ENCODE measurements around the gene TAPBPL.
"Not testable (repeated sequence)": the region's sequence is repeated elsewhere in the genome, so short reads cannot be mapped to it uniquely, and the experiment has no call there.

The TAPBPL gene

DNA sequence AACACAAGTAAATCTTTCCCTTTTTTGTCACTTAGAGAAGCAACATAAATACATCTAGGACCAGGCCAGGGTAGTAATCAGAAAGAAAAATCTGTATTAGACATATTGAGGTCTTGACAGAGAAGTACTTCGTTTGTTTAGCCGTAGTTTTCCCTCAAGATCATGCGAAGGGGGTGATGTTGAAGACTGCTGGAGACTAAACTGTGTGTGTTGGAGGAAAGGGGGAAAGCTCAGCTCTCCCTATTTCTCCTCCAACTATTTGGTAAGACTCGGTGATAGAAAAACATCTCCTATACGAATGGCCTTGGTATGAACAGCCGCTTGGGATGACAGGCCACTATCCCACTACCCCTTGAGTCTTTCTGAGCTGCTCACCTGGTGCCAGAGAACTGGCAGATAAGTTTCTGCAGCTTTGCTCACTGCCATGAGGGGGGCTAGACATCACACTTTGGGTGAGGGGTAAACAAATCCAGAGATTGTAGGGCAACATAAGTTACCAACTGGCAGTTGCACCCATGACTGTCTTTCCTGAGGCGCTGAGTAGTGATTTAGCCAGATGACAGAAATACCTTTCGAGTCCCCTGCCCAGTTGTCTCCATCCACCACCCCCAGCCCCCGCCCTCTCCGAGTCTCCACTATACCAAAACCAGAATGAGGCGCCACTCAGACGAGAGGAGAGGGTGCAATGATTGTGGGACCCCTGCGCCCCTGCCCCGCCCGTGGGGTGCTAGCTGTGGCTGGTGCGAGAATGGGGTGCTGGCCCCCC, 17.9 kb downstream of the TAPBPL start:
- H3K4me3 ChIP-seq (ENCODE audit: low read depth in 1 of 5, low read length in 5 of 5): peak overlapping the region; percentile 70 to 91 (median 82)
- peak overlapping the region in 4 of 5 donors; percentile 40 to 84 (median 69) for H3K9ac ChIP-seq (ENCODE audit: low read length in 5 of 5)
- peak overlapping the region; percentile 55 for H3K27ac ChIP-seq (ENCODE audit: low read depth, low read length)
- no peaks in the 10 kb centered on the region for H3K27me3 ChIP-seq (ENCODE audit: control insufficient read depth in 5 of 5, insufficient read depth in 4 of 5, low read length in 5 of 5)
- peaks cover 4 to 23% (median 19%) of the 10 kb centered on the region in 5 donors for H3K4me1 ChIP-seq (ENCODE audit: control insufficient read depth in 5 of 5, insufficient read depth in 5 of 5, low read length in 5 of 5)
- no peaks in the 10 kb centered on the region for H3K9me3 ChIP-seq (ENCODE audit: control insufficient read depth in 5 of 5, low read length in 5 of 5)
- H3K36me3 ChIP-seq (ENCODE audit: control insufficient read depth in 5 of 5, insufficient read depth in 5 of 5, low read length in 5 of 5): peaks cover 0 to 14% (median 7%) of the 10 kb centered on the region in 5 donors

DNA sequence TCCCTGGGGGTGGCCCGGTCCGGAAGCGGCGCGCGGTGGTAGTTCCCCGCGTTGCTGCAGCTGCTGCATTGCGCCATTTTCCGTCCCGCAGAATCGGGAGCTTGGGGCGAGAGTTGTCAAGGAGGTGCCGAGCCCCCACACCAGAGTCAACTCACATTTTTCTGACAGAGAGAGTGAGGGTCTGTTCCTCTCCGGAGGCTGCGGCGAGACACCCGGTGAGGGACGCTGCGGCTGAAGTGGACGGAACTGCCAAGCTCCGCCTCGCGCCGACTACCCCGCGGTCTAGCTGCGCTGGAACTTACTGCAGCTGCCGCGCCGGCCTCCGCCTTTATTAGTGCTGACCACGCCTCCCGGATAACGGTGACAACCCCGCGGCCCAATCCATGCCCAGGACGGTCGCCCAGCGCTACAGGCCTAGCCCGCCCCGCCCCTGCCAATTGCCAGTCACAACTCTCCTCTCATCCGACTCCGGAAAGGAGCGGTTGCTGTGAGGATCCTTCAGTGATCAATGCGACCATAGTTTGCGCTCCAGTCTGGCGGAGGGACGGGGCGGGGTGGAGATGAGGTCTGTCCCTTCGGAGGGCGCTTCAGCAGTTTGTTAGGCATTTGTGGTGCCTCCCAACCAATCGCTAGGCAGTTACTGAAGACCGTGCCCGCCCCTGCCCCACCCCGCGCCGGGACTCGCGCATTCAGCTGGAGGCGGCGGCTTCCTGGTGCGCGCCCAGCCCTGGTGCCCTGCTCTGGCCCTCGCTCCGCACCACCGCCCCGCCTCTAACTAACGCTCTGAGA, 18.7 kb downstream of the TAPBPL start, which contains the start of gene VAMP1:
TSS of gene VAMP1 (minus strand) at position 303 of the 789 bp plus-strand sequence. CDS start at position 157, 146 bp downstream.
- Histone ChIP-seq H3K4me1 (ENCODE audit: control insufficient read depth in 5 of 5, insufficient read depth in 5 of 5, low read length in 5 of 5) (peaks cover 4 to 23% (median 19%) of the 10 kb centered on the region in 5 donors), H3K9me3 (ENCODE audit: control insufficient read depth in 5 of 5, low read length in 5 of 5) (no peaks in the 10 kb centered on the region), H3K27ac (ENCODE audit: low read depth, low read length) (peak within 1 kb of the TSS; percentile 55), H3K36me3 (ENCODE audit: control insufficient read depth in 5 of 5, insufficient read depth in 5 of 5, low read length in 5 of 5) (peaks cover 0 to 9% (median 5%) of the 10 kb centered on the region in 5 donors), H3K4me3 (ENCODE audit: low read depth in 1 of 5, low read length in 5 of 5) (peak within 1 kb of the TSS; percentile 75 to 91 (median 83)), H3K27me3 (ENCODE audit: control insufficient read depth in 5 of 5, insufficient read depth in 4 of 5, low read length in 5 of 5) (no peaks in the 10 kb centered on the region), H3K9ac (ENCODE audit: low read length in 5 of 5) (peak within 1 kb of the TSS in 4 of 5 donors; percentile 40 to 84 (median 72))

DNA sequence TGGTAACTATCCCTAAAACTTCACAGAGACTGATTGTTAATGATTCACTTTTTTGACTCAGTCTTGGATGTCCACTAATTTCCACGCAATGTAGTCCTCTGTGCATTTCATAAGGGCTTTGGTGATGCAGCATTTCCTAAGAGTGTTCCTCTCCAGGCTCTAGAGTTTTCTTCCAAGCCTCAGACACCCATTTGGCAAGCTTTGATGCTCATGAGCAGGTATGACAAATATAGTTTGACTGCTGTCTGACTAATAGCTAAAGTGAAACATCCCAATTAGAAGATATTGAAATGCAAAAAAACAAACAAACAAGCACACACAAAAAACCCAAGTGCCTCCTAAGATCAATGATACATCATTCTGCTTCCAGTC, 20.1 kb downstream of the TAPBPL start:
- Histone ChIP-seq H3K9ac (ENCODE audit: low read length in 5 of 5) (no peak overlapping the region), H3K27me3 (ENCODE audit: control insufficient read depth in 5 of 5, insufficient read depth in 4 of 5, low read length in 5 of 5) (no peaks in the 10 kb centered on the region), H3K4me3 (ENCODE audit: low read depth in 1 of 5, low read length in 5 of 5) (no peak overlapping the region), H3K4me1 (ENCODE audit: control insufficient read depth in 5 of 5, insufficient read depth in 5 of 5, low read length in 5 of 5) (peaks cover 4 to 23% (median 19%) of the 10 kb centered on the region in 5 donors), H3K36me3 (ENCODE audit: control insufficient read depth in 5 of 5, insufficient read depth in 5 of 5, low read length in 5 of 5) (no peaks in the 10 kb centered on the region), H3K27ac (ENCODE audit: low read depth, low read length) (no peak overlapping the region), H3K9me3 (ENCODE audit: control insufficient read depth in 5 of 5, low read length in 5 of 5) (no peaks in the 10 kb centered on the region)

DNA sequence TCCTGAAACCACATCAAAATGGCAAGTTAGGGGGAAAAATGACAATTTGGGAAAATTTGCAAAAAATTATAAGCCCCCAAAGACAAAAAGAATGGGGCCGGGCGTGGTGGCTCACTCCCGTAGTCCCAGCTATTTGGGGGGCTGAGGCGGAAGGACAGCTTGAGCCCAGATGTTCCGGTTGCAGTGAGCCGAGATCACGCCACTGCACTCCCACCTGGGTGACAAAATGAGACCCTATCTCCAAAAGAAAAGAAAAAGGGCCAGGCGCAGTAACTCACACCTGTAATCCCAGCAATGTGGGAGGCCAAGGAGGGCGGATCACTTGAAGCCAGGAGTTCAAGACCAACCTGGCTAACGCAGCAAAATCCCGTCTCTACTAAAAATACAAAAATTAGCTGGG, 20.6 kb downstream of the TAPBPL start:
- H3K9me3 ChIP-seq (ENCODE audit: control insufficient read depth in 5 of 5, low read length in 5 of 5): no peaks in the 10 kb centered on the region
- no peaks in the 10 kb centered on the region for H3K36me3 ChIP-seq (ENCODE audit: control insufficient read depth in 5 of 5, insufficient read depth in 5 of 5, low read length in 5 of 5)
- H3K27me3 ChIP-seq (ENCODE audit: control insufficient read depth in 5 of 5, insufficient read depth in 4 of 5, low read length in 5 of 5): no peaks in the 10 kb centered on the region
- no peak overlapping the region for H3K27ac ChIP-seq (ENCODE audit: low read depth, low read length)
- peaks cover 4 to 23% (median 19%) of the 10 kb centered on the region in 5 donors for H3K4me1 ChIP-seq (ENCODE audit: control insufficient read depth in 5 of 5, insufficient read depth in 5 of 5, low read length in 5 of 5)
- H3K9ac ChIP-seq (ENCODE audit: low read length in 5 of 5): no peak overlapping the region
- H3K4me3 ChIP-seq (ENCODE audit: low read depth in 1 of 5, low read length in 5 of 5): no peak overlapping the region

DNA sequence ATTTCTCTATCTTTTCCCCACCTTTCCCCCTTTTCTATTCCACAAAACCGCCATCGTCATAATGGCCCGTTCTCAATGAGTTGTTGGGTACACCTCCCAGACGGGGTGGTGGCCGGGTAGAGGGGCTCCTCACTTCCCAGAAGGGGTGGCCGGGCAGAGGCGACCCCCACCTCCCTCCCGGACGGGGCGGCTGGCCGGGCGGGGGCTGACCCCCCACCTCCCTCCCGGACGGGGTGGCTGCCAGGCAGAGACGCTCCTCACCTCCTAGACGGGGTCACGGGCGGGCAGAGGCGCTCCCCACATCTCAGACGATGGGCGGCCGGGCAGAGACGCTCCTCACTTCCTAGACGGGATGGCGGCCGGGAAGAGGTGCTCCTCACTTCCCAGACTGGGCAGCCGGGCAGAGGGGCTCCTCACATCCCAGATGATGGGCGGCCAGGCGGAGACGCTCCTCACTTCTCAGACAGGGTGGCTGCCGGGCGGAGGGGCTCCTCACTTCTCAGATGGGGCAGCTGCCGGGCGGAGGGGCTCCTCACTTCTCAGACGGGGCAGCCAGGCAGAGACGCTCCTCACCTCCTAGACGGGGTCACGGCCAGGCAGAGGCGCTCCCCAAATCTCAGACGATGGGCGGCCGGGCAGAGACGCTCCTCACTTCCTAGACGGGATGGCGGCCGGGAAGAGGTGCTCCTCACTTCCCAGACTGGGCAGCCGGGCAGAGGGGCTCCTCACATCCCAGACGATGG, 23.6 kb downstream of the TAPBPL start:
- not testable (repeated sequence) for H3K9ac ChIP-seq (ENCODE audit: low read length in 5 of 5); H3K27me3 ChIP-seq (ENCODE audit: control insufficient read depth in 5 of 5, insufficient read depth in 4 of 5, low read length in 5 of 5); H3K9me3 ChIP-seq (ENCODE audit: control insufficient read depth in 5 of 5, low read length in 5 of 5); H3K36me3 ChIP-seq (ENCODE audit: control insufficient read depth in 5 of 5, insufficient read depth in 5 of 5, low read length in 5 of 5); H3K4me1 ChIP-seq (ENCODE audit: control insufficient read depth in 5 of 5, insufficient read depth in 5 of 5, low read length in 5 of 5); H3K4me3 ChIP-seq (ENCODE audit: low read depth in 1 of 5, low read length in 5 of 5); H3K27ac ChIP-seq (ENCODE audit: low read depth, low read length)

DNA sequence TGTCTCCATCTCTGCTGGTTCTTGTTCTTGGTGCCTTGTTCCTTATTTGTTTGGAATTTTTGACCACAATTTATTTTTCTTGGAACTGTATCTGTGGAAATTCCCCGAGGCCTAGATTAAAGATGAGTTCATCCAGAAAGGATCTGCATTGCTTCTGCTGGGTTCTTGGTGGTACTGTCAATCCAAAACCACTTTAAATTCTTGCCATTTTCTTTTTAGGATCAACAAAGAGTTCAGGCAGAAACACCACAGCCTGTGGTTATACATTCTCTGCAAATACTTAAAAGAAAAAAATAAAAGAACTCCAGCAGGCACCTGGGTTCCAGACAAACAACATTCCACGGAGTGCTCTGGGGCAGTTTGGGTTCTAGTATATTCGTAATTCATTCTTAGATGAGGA, 24.6 kb downstream of the TAPBPL start:
- H3K4me1 ChIP-seq (ENCODE audit: control insufficient read depth in 5 of 5, insufficient read depth in 5 of 5, low read length in 5 of 5): no peaks in the 10 kb centered on the region
- peaks cover 0 to 9% (median 3%) of the 10 kb centered on the region in 5 donors for H3K27me3 ChIP-seq (ENCODE audit: control insufficient read depth in 5 of 5, insufficient read depth in 4 of 5, low read length in 5 of 5)
- H3K27ac ChIP-seq (ENCODE audit: low read depth, low read length): no peak overlapping the region
- H3K4me3 ChIP-seq (ENCODE audit: low read depth in 1 of 5, low read length in 5 of 5): no peak overlapping the region
- H3K9me3 ChIP-seq (ENCODE audit: control insufficient read depth in 5 of 5, low read length in 5 of 5): no peaks in the 10 kb centered on the region
- H3K9ac ChIP-seq (ENCODE audit: low read length in 5 of 5): no peak overlapping the region
- no peaks in the 10 kb centered on the region for H3K36me3 ChIP-seq (ENCODE audit: control insufficient read depth in 5 of 5, insufficient read depth in 5 of 5, low read length in 5 of 5)

DNA sequence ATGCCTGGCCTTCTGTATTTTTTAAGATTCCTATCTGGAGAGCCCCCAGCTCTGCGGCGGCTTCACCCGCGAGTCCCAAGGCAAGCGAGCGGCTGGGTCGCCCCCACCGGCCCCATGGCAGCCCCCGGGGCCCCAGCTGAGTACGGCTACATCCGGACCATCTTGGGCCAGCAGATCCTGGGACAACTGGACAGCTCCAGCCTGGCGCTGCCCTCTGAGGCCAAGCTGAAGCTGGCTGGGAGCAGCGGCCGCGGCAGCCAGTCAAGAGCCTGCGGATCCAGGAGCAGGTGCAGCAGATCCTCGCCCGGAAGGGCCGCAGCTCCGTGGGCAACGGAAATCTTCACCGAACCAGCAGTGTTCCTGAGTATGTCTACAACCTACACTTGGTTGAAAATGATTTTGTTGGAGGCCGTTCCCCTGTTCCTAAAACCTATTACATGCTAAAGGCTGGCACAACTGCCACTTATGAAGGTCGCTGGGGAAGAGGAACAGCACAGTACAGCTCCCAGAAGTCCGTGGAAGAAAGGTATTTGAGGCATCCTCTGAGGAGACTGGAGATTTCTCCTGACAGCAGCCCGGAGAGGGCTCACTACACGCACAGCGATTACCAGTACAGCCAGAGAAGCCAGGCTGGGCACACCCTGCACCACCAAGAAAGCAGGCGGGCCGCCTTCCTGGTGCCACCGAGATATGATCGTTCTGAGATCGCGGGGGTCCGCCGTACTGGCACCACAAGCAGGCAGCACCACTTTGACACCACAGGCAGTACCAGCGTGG, 25.9 kb downstream of the TAPBPL start:
- H3K9me3 ChIP-seq (ENCODE audit: control insufficient read depth in 5 of 5, low read length in 5 of 5); H3K27me3 ChIP-seq (ENCODE audit: control insufficient read depth in 5 of 5, insufficient read depth in 4 of 5, low read length in 5 of 5); H3K4me1 ChIP-seq (ENCODE audit: control insufficient read depth in 5 of 5, insufficient read depth in 5 of 5, low read length in 5 of 5); H3K27ac ChIP-seq (ENCODE audit: low read depth, low read length); H3K9ac ChIP-seq (ENCODE audit: low read length in 5 of 5); H3K4me3 ChIP-seq (ENCODE audit: low read depth in 1 of 5, low read length in 5 of 5); H3K36me3 ChIP-seq (ENCODE audit: control insufficient read depth in 5 of 5, insufficient read depth in 5 of 5, low read length in 5 of 5): not testable (repeated sequence)

DNA sequence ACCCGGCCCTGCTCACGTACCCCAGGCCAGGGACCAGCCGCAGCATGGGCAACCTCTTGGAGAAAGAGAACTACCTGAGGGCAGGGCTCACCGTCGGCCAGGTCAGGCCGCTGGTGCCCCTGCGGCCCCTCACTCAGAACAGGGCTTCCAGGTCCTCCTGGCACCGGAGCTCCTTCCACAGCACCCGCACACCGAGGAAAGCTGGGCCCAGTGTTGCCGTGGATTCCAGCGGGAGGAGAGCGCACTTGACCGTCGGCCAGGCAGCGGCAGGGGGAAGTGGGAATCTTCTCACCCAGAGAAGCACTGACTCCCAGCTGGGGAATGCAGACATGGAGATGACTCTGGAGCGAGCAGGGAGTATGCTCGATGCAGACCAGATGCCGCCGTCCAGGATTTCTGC, 26.6 kb downstream of the TAPBPL start:
- H3K9ac ChIP-seq (ENCODE audit: low read length in 5 of 5): no peak overlapping the region

DNA sequence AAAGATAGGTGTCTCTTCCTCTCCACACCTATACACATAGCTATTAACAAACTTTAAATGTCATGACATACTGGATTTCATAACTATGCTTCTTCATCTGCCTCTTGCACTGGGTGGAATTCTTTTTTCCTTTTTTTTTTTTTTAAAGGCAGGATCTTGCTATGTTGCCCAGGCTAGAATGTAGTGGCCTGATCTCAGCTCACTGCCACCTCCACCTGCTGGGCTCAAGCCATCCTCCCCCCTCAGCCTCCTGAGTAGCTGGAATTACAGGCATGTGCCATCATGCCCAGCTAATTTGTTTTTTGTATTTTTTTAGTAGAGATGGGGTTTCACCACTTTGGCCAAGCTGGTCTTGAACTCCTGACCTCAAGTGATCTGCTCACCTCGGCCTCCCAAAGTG, 36.4 kb downstream of the TAPBPL start:
- H3K9ac ChIP-seq (ENCODE audit: low read length in 5 of 5): no peak overlapping the region
- H3K4me1 ChIP-seq (ENCODE audit: control insufficient read depth in 5 of 5, insufficient read depth in 5 of 5, low read length in 5 of 5): peaks cover 0 to 10% (median 9%) of the 10 kb centered on the region in 5 donors
- H3K4me3 ChIP-seq (ENCODE audit: low read depth in 1 of 5, low read length in 5 of 5): no peak overlapping the region
- no peak overlapping the region for H3K27ac ChIP-seq (ENCODE audit: low read depth, low read length)
- H3K27me3 ChIP-seq (ENCODE audit: control insufficient read depth in 5 of 5, insufficient read depth in 4 of 5, low read length in 5 of 5): peaks cover 0 to 4% (median 0%) of the 10 kb centered on the region in 5 donors
- H3K9me3 ChIP-seq (ENCODE audit: control insufficient read depth in 5 of 5, low read length in 5 of 5): no peaks in the 10 kb centered on the region
- peaks cover 0 to 5% (median 2%) of the 10 kb centered on the region in 5 donors for H3K36me3 ChIP-seq (ENCODE audit: control insufficient read depth in 5 of 5, insufficient read depth in 5 of 5, low read length in 5 of 5)

More for the DNA sequence above, 26.6 kb downstream of the TAPBPL start:
- Histone ChIP-seq H3K4me3 (ENCODE audit: low read depth in 1 of 5, low read length in 5 of 5) (no peak overlapping the region), H3K27me3 (ENCODE audit: control insufficient read depth in 5 of 5, insufficient read depth in 4 of 5, low read length in 5 of 5) (peaks cover 0 to 9% (median 3%) of the 10 kb centered on the region in 5 donors), H3K9me3 (ENCODE audit: control insufficient read depth in 5 of 5, low read length in 5 of 5) (no peaks in the 10 kb centered on the region), H3K36me3 (ENCODE audit: control insufficient read depth in 5 of 5, insufficient read depth in 5 of 5, low read length in 5 of 5) (no peaks in the 10 kb centered on the region), H3K27ac (ENCODE audit: low read depth, low read length) (no peak overlapping the region), H3K4me1 (ENCODE audit: control insufficient read depth in 5 of 5, insufficient read depth in 5 of 5, low read length in 5 of 5) (no peaks in the 10 kb centered on the region)
